Spleen (tissue), 11 donors: ENCODE data around the gene GPR176. TPM values are rescaled to one million over a fixed set of nuclear protein-coding genes. Genes with fewer than 3 reads are reported as not detected.

Experiments
- DNase-seq: peaks from one replicate; pipeline ENCODE4 v3.0.0-alpha.2; 2020
- H3K27ac ChIP-seq, 8 donors: fragments of 200-600 bp; sonication (generic) in 7 of 8; 1 replicate in 4 of 8; 2 replicates in 4 of 8; pipeline versions ENCODE4 v1.5.0 to v1.8.0; 2016 to 2021; ENCODE audit warnings: inconsistent platforms in 4 of 8, mild to moderate bottlenecking in 4 of 8, moderate library complexity in 1 of 8
- H3K27me3 ChIP-seq, 7 donors: fragments of 200-600 bp; sonication (generic) in 6 of 7; replicated peaks in 1 of 7; 1 replicate in 4 of 7; 2 replicates in 3 of 7; pipeline versions ENCODE4 v1.5.0 to v1.8.0; 2016 to 2021; ENCODE audit warnings: inconsistent platforms in 3 of 7, mild to moderate bottlenecking in 1 of 7
- H3K36me3 ChIP-seq, 6 donors: fragments of 200-600 bp; sonication (generic) in 5 of 6; 1 replicate in 4 of 6; 2 replicates in 2 of 6; pipeline versions ENCODE4 v1.5.0 to v1.8.0; 2016 to 2021; ENCODE audit warnings: inconsistent platforms in 2 of 6
- H3K4me1 ChIP-seq, 6 donors: fragments of 200-600 bp; sonication (generic) in 5 of 6; 1 replicate in 3 of 6; 2 replicates in 3 of 6; pipeline versions ENCODE4 v1.5.0 to v1.8.0; 2016 to 2021; ENCODE audit warnings: inconsistent platforms in 3 of 6
- H3K4me3 ChIP-seq, 8 donors: fragments of 200-600 bp; sonication (generic) in 7 of 8; 1 replicate in 4 of 8; 2 replicates in 4 of 8; pipeline versions ENCODE4 v1.5.0 to v1.8.0; 2016 to 2021; ENCODE audit warnings: inconsistent platforms in 4 of 8, mild to moderate bottlenecking in 4 of 8, moderate library complexity in 2 of 8
- H3K9me3 ChIP-seq, 8 donors: fragments of 200-600 bp; sonication (generic) in 7 of 8; 1 replicate in 4 of 8; 2 replicates in 4 of 8; pipeline versions ENCODE4 v1.5.0 to v1.8.0; 2016 to 2021; ENCODE audit warnings: inconsistent platforms in 4 of 8
- CTCF ChIP-seq, 11 experiments: fragments of 200-600 bp in 7 of 11; fragments of 450-650 bp in 4 of 11; sonication (generic) in 4 of 11; IDR thresholded peaks in 8 of 11; conservative IDR thresholded peaks in 3 of 11; 1 replicate in 7 of 11; 2 replicates in 4 of 11; pipeline versions ENCODE4 v1.4.0 to v1.8.0; 2016 to 2021; ENCODE audit warnings: antibody characterized with exemption in 11 of 11, inconsistent platforms in 4 of 11, mild to moderate bottlenecking in 1 of 11
- POLR2A ChIP-seq, 3 donors: fragments of 450-650 bp; IDR thresholded peaks; one replicate each; pipeline ENCODE4 v1.5.1; 2017; ENCODE audit warnings: antibody characterized with exemption in 3 of 3, mild to moderate bottlenecking in 1 of 3
- POLR2AphosphoS5 ChIP-seq, 3 donors: sonication (generic); formaldehyde crosslinking; IDR thresholded peaks; one replicate each; pipeline ENCODE4 v1.5.1; 2017; ENCODE audit warnings: antibody characterized with exemption in 3 of 3
- WGBS, 5 donors: extraction: QIAGEN DNeasy Blood & Tissue Kit in 3 of 5; methylation state at CpG; one replicate each; pipeline versions ENCODE4 v1.1.5 to v1.1.7; 2013 to 2018; 5-methylcytosine and 5-hydroxymethylcytosine counted together
- intact Hi-C: fragments of 100-400 bp; cut with DNase I; formaldehyde crosslinking; loops from one replicate; pipeline ENCODE4 v1.15.0; 2023; ENCODE audit warnings: low total_unique reads
- polyA plus RNA-seq, 3 donors: library from polyadenylated mRNA; stranded (reverse); fragments of 200-250 nt; gene quantifications; one replicate each; pipeline ENCODE4 v1.2.1, GENCODE V29; 2013
- total RNA-seq, 7 donors: library from RNA; depleted of rRNA in 3 of 7; stranded (reverse); fragments of >200 nt in 3 of 7; fragmentation: NEBNext Ultra II Directional in 4 of 7; extraction: Animal tissue kit (Norgen Biotek cat#: 25700) in 4 of 7; gene quantifications; one replicate each; pipeline versions ENCODE4 v1.1.0 to v1.2.1, GENCODE V29; 2016 to 2021
- donor health status: healthy with polysubstance abuse.
- donor health status: DM: no; HTN: no; CAD: no; lungs with moderate emphysema.
- donor health status: DM: no; HTN: no; CAD: no.
- donor health status: Bipolar disorder and iron deficiency.
- donor health status: healthy.
- donor health status: DM: no; HTN: no; CAD: no.
- donor health status: DM: yes; HTN: yes; CAD: no.

Gene GPR176
- total and polyA plus RNA-seq, 10 donors = 2.7 to 12.8 (median 5.1) TPM

- TF ChIP-seq POLR2A (IDR thresholded peaks at IDR 0.05) = no peak
- TF ChIP-seq CTCF (IDR thresholded peaks at IDR 0.05 in 8 of 11, conservative IDR thresholded peaks at IDR 0.05 in 3 of 11) = no peak
- no peak for TF ChIP-seq POLR2AphosphoS5 (IDR thresholded peaks at IDR 0.05)
- H3K36me3 ChIP-seq = no peaks in the 10 kb centered on the region
- intact Hi-C loops = no loop called here
- no peak overlapping the region for H3K27ac ChIP-seq
- H3K9me3 ChIP-seq = no peaks in the 10 kb centered on the region
- H3K4me1 ChIP-seq = no peaks in the 10 kb centered on the region
- peaks cover 0 to 19% (median 0%) of the 10 kb centered on the region in 7 donors for H3K27me3 ChIP-seq
- H3K4me3 ChIP-seq = no peak overlapping the region
- DNase-seq = no peak
- 92 to 97% (median 94%) methylated on average over 4 of the region's 4 CpGs for whole genome bisulfite sequencing, 5 donors
Measured at GRCh38 chr15:39793923-39794322, 126.1 kb downstream of the GPR176 start.

DNA sequence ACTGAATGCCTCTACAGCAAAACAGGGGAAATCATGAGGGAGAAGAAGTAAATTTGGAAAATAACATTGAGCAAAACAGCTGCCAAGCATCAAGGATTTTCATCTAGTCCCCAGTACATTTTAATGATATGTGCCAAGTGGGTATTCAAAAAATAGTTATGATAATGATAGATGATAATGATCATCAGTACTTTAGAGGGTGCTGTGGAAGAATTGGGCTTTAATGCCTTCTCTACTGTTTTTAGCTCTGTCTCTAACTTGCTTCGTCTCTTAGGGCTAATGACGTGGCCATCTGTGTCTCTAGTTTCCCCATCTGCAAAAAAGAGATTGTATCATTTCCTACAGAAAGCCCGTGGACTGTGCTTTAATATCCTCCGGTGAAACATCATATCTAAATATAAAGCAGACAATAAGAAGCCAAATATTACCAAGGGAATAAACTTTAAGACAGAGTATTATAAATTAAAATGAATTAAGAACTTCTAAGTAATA, 127.2 kb downstream of the GPR176 start:
- intact Hi-C loops = no loop called here
- Histone ChIP-seq H3K27ac (no peak overlapping the region), H3K4me3 (no peak overlapping the region), H3K4me1 (peaks cover 0 to 8% (median 0%) of the 10 kb centered on the region in 6 donors), H3K9me3 (no peaks in the 10 kb centered on the region), H3K27me3 (peaks cover 0 to 19% (median 0%) of the 10 kb centered on the region in 7 donors), H3K36me3 (no peaks in the 10 kb centered on the region)
- TF ChIP-seq POLR2AphosphoS5 (IDR thresholded peaks at IDR 0.05) = no peak
- TF ChIP-seq POLR2A (IDR thresholded peaks at IDR 0.05) = no peak
- no peak for TF ChIP-seq CTCF (IDR thresholded peaks at IDR 0.05 in 8 of 11, conservative IDR thresholded peaks at IDR 0.05 in 3 of 11)
- DNase-seq = no peak
- 2 to 13% (median 4%) methylated on average over 4 of the region's 4 CpGs for WGBS, 5 donors

GRCh38 chr15:39792025-39792843, 127.8 kb downstream of the GPR176 start:
- no peak overlapping the region for H3K4me3 ChIP-seq
- no peak for DNase-seq
- intact Hi-C loops = no loop called here
- H3K4me1 ChIP-seq = peaks cover 0 to 9% (median 0%) of the 10 kb centered on the region in 6 donors
- H3K9me3 ChIP-seq = no peaks in the 10 kb centered on the region
- WGBS, 5 donors = 78 to 90% (median 84%) methylated on average over 5 of the region's 5 CpGs
- no peaks in the 10 kb centered on the region for H3K36me3 ChIP-seq
- H3K27ac ChIP-seq = no peak overlapping the region
- TF ChIP-seq POLR2AphosphoS5 (IDR thresholded peaks at IDR 0.05) = no peak
- no peak for TF ChIP-seq POLR2A (IDR thresholded peaks at IDR 0.05)
- TF ChIP-seq CTCF (IDR thresholded peaks at IDR 0.05 in 8 of 11, conservative IDR thresholded peaks at IDR 0.05 in 3 of 11) = no peak
- H3K27me3 ChIP-seq = peaks cover 0 to 19% (median 0%) of the 10 kb centered on the region in 7 donors

- TF ChIP-seq POLR2A (IDR thresholded peaks at IDR 0.05) = no peak
- no peak for TF ChIP-seq POLR2AphosphoS5 (IDR thresholded peaks at IDR 0.05)
- TF ChIP-seq CTCF (IDR thresholded peaks at IDR 0.05 in 8 of 11, conservative IDR thresholded peaks at IDR 0.05 in 3 of 11) = no peak
- intact Hi-C loops = loop anchor here (10.0 kb wide), 1 partner anchor 85 kb away; no protein-coding TSS in a partner anchor
- 40 to 74% (median 48%) methylated on average over 4 of the region's 4 CpGs for WGBS, 5 donors
Measured at GRCh38 chr15:39789736-39790135, 130.3 kb downstream of the GPR176 start.

More at GRCh38 chr15:39789736-39790135, 130.3 kb downstream of the GPR176 start:
- Histone ChIP-seq H3K4me3 (no peak overlapping the region), H3K27me3 (peaks cover 0 to 4% (median 0%) of the 10 kb centered on the region in 7 donors), H3K9me3 (no peaks in the 10 kb centered on the region), H3K36me3 (no peaks in the 10 kb centered on the region), H3K4me1 (peaks cover 0 to 31% (median 12%) of the 10 kb centered on the region in 6 donors), H3K27ac (no peak overlapping the region)
- no peak for DNase-seq
